Measurements from ENCODE around the gene TFAP2E.

Gene TFAP2E

GRCh38 chr1:35573198-35574124 lies at the start of gene TFAP2E:
TFAP2E (plus strand) TSS chr1:35573314; CDS start chr1:35573578, 264 bp downstream.
- in situ Hi-C loops (cut with MboI; ENCODE audit: low sequenced_read_pairs) = no loop called here

DNA sequence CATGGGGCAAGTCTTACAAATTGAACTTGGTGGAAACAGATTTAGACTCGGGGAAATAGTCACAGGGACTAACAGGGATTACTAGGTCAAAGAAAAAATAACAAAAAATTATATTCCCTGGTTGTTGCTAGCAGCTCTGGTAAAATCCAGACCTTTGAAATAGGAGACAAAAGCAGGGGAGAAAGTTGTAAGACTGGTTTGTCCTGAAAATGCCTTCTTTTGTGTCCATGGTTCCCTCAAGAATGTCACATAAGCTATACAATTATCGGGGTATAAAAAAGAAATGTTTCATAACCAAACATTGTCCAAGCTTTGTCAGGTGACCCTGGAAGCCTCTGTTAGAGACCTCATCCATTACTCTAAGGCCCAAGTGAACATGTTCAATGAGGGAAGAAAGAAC lies 49.0 kb upstream of the TFAP2E start:
- in situ Hi-C loops (cut with MboI; ENCODE audit: low sequenced_read_pairs) = no loop called here

DNA sequence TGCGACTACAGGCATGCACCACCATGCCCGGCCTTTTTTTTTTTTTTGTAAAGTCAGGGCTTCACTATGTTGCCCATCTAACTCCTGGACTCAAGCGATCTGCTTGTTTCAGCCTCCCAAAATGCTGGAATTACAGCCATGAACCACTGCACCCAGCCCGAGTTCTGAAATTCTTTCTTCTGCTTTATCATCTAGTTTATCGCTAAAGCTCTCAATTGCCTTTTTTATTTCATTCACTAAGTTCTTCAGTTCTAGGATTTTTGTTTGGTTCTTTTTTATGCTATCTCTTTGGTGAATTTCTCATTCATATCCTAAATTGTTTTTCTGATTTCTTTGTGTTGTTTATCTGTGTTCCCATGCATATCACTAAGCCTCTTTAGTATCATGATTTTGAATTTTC lies 42.9 kb upstream of the TFAP2E start:
- in situ Hi-C loops (cut with MboI; ENCODE audit: low sequenced_read_pairs) = no loop called here

- in situ Hi-C loops (cut with MboI; ENCODE audit: low sequenced_read_pairs) = no loop called here
Observed at GRCh38 chr1:35530946-35531345, 42.2 kb upstream of the TFAP2E start.

DNA sequence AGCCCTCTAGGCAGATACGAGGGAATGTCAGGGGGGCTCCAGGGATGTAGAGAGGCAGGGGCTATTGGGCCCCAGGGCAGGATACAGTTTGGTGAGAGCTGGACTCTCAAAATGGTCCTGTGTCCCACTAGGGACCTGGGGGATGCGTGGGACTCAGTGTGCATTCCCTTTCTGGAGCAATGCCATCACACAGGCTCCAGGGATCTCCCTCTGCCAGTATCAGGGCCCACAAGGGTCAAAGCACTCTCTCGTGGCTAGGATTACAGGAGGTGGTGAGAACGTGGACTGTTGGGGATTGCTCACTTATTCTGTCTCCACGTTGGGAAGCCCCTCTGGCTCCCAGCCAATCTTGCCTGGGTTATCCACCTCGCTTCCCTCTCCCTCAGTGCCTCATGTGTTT lies 41.7 kb upstream of the TFAP2E start:
- in situ Hi-C loops (cut with MboI; ENCODE audit: low sequenced_read_pairs) = no loop called here

GRCh38 chr1:35532497-35533223 lies 40.5 kb upstream of the TFAP2E start:
- in situ Hi-C loops (cut with MboI; ENCODE audit: low sequenced_read_pairs) = no loop called here

DNA sequence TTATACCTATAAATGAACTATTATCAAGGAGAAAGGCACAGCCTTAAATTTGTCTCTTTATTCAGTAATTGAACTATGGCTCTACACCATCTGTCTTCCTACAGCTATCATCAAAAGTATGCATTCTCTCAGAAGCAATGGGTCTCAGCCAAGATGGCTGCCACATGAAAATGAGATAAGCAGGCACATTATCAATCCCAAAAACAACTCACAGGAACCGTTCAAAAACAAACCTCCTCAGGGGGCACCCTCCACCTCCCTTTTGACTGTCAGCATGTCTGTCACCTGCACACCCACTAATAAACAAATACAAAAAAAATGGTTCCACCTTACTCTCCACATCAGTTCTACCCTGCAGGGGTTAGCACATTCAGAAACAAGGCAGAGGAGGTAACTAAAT lies 39.5 kb upstream of the TFAP2E start:
- in situ Hi-C loops (cut with MboI; ENCODE audit: low sequenced_read_pairs) = no loop called here

DNA sequence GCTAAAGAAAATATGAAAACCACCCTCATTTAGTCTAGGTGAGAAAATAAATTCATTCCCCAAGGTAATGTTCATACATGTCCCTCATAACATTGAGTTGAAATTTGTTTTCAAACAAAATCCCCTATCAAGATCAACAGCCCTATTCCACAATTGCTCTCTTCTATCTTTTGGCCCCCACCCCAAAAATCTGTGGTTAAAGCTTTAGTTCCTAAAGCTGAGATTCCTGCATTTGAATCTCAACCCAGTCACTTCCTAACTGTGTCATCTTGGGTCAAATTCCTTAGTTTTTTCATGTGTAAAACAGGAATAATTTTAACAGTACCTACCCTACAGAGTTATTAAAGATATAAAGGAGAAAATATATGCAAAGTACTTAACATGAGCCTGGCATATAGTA lies 37.9 kb upstream of the TFAP2E start:
- in situ Hi-C loops (cut with MboI; ENCODE audit: low sequenced_read_pairs) = no loop called here

GRCh38 chr1:35536556-35537162 lies 36.5 kb upstream of the TFAP2E start:
- in situ Hi-C loops (cut with MboI; ENCODE audit: low sequenced_read_pairs) = no loop called here

DNA sequence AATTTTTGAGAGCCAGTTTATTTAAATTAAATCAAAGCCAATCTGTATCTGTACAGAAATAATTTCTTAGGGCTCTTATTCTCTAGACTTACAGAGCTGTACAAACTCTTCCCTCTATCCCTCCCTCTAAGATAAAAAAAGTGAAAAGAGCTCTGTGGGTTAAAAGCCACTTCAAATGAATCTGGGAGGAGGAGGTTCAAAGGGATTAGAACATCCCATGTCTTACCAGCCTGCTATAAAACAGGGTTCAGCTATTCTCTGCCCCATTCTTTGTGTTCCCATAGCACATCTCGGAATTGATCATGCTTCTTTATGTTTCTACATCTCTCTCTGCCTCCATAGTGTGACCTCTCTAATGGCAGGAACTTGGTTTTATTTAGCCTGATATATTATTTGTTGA lies 35.3 kb upstream of the TFAP2E start:
- in situ Hi-C loops (cut with MboI; ENCODE audit: low sequenced_read_pairs) = no loop called here

GRCh38 chr1:35539073-35539823 lies 33.9 kb upstream of the TFAP2E start:
- in situ Hi-C loops (cut with MboI; ENCODE audit: low sequenced_read_pairs) = no loop called here

DNA sequence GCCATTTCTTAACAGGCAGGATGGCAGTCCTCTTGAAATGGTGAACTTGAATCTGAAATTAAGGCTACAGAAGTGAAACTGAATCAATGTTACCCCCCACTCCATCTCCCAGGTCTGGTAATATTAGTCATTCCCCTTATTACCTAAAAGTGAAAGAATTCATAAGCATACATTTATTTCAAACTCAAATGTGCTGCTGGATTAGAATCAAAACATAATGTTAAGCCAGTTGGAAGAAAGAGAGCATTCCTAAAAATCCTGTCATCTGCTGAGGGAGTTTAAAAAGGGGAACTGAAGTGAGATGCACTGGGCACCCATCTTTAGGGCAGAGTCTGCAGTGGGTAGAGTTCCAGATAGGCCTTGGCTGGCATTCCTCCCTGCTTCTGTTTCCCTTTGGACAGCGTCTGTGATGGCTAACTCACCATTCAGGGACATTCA lies 33.3 kb upstream of the TFAP2E start:
- in situ Hi-C loops (cut with MboI; ENCODE audit: low sequenced_read_pairs) = no loop called here

DNA sequence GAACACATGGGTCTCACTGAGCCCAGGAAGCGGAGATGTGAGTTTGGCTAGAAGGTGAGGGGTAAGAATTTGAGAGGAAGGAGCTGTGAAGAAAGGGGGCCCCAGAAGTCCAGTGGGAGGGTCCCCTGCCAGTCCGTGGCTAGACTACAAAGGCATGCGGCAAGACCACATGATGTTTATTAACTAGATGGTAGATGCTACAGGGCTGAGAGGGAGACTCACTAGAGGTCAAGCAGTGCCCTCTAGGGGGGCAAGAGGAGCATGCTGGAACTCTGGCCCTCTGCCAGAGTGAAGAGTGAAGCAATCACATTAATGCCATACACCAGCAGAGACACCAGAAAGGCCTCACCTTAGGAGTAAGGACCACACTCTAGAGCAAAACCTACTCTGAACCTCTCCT lies 28.1 kb upstream of the TFAP2E start:
- in situ Hi-C loops (cut with MboI; ENCODE audit: low sequenced_read_pairs) = no loop called here

DNA sequence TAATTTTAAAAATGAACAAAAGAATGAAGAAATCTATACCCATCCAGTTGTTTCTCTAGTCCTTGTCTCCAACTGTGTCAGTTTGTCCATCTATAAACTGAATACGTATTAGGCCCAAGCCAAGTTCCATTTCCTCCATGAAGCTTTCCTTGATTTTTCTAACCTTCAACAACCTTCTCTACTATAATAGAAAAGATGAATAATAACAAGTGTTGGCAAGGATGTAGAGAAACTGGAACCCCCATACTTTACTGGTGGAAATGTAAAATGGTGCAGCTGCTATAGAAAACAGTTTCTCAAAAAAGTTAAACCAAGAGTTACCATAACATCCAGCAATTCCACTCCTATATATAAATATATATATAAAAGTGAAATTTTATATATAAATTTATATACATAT lies 26.5 kb upstream of the TFAP2E start:
- in situ Hi-C loops (cut with MboI; ENCODE audit: low sequenced_read_pairs) = no loop called here

- in situ Hi-C loops (cut with MboI; ENCODE audit: low sequenced_read_pairs) = no loop called here
Observed at GRCh38 chr1:35553851-35554250, 19.3 kb upstream of the TFAP2E start.

- in situ Hi-C loops (cut with MboI; ENCODE audit: low sequenced_read_pairs) = no loop called here
Observed at GRCh38 chr1:35554266-35555211, 18.6 kb upstream of the TFAP2E start.

DNA sequence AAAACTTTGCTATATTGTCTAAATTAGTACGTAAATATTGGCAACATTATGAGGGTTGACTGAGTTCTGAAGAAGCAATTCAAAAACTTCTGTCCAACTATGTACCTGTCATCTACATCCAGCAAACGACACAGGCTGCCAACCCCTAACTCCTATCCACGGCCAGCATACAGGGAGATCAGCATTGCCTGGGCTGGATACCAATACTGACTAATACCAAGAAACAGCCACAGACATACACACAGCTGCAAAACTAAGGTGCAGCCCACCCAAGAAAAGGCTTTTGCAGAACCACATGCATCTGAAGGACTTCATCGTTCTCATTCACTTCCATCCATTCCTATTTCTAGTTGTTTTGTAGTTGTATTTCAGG lies 17.9 kb upstream of the TFAP2E start:
- in situ Hi-C loops (cut with MboI; ENCODE audit: low sequenced_read_pairs) = no loop called here

DNA sequence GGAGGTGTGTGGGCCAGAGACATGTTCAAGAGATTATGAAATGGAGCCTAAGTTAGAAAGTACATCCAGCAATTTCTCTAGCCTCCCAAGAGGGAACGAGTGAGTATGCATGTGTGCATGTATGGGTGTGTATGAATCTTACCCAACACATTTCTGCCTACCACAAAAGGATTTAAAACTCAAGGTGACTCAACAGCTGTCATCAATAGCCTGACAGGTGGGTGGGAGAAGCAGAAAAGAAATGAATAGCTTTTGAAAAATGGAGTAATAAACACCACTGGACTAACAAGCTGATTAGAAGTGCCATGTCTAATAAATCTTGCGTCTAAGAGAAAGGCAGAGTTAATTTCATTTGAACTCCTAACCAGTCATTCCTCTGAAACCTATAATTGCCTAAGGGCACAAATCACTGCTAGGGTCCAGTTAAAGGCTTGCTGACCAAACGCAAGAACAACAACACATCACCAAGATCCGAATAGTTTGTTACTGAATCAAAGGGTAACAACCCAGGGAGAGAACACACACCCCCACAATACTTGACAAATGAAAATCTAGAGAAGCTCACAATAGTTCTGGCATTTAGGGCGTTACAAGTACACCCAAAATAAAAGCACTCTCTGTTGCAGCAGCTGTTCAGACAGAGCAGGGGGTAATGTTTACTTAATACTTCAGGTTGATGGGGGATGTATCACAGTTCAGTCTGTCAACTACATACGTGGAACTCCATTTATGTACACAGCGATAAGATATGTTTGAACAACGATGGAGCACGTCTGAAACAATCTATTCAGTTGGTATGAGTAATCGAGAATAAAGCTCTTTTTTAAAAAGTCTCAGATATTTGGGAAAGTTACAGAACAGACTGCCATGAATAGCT lies 17.3 kb upstream of the TFAP2E start:
- in situ Hi-C loops (cut with MboI; ENCODE audit: low sequenced_read_pairs) = no loop called here
